A172 (cell line): ENCODE data around the gene DNER. TPM values are rescaled to one million over a fixed set of nuclear protein-coding genes. Genes with fewer than 3 reads are reported as not detected.
"Not testable (repeated sequence)": the region's sequence is repeated elsewhere in the genome, so short reads cannot be mapped to it uniquely, and the experiment has no call there.

Experiments used
- DNase-seq: peaks from one replicate; pipeline ENCODE4 v3.0.0-alpha.2; 2015; ENCODE audit warnings: low spot score
- total RNA-seq: library from RNA; depleted of rRNA; stranded (reverse); fragments of >200 nt; shearing (Covaris generic); gene quantifications from 2 replicates; pipeline ENCODE4 v1.2.3, GENCODE V29; 2014

Gene DNER
- total RNA-seq, 1 experiment from 2014 or later = 68.3 TPM

GRCh38 chr2:229718057-229718456, 3.7 kb upstream of the DNER start:
- no peak for DNase-seq

- DNase-seq = peak; percentile 60
Measured at GRCh38 chr2:229715895-229716507, 1.6 kb upstream of the DNER start.

DNA sequence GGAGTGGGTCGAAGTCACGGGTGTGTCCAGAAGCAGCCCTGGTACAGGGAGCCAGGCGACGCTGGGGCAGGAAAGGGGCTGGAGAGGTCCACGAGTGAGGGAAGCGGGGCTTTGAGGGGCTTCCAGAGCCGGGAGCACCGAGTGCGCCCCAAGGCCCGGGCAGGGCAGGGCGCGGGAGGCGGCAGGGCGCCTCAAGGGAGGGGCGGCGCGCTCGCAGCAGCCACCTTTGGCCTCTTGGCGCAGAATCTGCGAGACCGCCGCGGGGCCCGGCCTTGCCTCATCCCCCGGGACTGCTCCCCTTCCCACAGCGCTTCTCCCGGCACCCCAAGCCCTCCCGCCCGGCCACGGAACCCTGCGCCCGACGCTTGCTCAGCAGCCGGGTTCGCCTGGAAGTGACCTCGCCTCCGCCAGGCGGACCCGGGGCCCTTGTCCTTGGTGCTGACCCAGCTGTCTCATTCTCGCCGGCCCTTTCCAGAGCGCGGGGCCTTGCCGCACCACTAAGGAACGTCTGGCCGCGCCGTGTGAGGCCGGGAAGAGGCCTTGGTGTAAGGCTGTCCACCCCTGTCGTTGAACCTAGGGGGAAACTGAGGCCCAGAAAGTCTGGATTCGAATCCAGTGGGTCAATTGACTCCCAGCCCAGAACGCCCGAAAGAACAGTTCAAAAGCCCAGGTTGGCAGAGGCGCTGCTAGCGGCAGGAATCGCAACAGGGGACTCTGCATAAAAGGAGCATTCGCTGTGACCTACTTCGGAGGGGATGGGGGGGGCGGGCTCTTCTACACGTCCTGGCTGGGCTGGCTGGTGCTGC, 584 bp upstream of the DNER start:
- DNase-seq = peak; percentile 69

GRCh38 chr2:229713371-229714079, 830 bp downstream of the DNER start:
- peak; percentile 20 for DNase-seq

DNA sequence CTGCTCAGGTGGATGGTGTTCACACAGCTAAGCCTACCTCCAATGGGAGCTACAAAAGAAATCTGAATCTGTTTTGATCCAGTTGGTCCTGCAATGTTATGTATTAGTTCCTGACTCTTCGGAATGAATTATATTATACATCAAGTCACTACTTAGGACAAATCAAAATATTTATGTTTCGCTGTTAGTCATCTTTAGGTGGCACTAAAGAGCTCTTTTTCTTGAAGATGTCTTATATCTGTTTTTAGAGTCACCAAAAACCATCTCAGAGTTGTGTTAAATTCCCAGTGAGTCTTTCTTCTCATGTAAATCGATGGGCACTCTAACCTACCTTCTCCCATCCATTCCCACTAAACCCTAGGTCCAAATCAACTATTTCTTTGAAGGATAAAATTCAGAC, 2.2 kb downstream of the DNER start:
- no peak for DNase-seq

DNA sequence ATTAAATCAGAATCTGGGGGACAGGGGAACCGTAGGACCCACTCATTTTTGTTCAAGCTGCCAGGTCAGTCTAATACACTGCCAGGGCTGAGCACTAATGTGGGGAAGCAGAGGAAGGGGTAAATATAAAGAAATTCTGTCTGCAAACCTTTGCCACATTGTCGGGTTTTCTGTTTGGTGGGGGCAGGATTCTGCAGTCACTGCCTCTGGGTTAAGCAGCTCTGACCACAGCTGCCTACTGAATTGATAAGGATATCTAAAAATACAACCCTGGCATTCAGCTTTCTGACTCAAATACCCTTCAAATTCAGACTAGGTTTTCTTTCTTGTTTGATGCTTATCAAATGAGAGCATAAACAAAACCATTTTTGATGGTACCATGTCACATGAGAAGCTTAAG, 6.0 kb downstream of the DNER start:
- no peak for DNase-seq

- no peak for DNase-seq
Measured at GRCh38 chr2:229703909-229704630, 10.3 kb downstream of the DNER start.

DNA sequence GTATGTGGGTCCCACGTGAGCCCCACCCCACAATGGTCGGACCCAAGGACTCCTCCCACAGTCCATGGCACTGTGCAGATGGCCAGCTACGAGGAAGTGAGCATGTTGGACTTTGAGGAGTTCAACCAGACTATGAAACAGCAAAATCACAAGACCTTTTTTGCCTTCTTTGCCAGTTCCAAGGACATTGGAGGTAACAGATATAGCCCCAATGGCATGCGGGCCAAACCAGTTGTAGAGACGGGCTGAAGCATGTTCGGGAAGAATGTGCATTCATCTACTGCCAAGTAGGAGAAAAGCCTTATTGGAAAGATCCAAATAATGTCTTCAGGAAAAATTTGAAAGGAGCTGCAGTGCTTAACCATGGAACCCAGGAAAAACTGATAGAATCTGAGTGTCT, 12.6 kb downstream of the DNER start:
- no peak for DNase-seq

DNA sequence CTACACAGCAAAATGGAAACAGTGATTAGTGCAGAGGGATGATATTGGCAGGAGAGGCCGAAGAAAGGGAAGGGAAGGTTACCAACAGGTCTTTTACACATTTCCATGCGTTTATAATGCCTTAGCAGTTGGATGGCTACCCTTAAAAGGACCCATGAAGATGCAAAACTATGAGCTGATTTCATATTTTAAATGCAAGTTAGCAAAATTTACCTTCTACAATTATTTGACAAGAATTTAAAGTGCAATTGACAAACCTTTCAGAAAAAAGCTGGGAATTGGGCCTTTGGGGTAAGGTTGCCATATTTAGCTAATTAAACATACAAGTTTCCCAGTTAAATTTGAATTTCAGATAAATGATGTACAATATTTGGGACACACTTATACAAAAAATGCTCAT, 13.3 kb downstream of the DNER start:
- DNase-seq = no peak

GRCh38 chr2:229695961-229696360, 18.4 kb downstream of the DNER start:
- DNase-seq = no peak

DNA sequence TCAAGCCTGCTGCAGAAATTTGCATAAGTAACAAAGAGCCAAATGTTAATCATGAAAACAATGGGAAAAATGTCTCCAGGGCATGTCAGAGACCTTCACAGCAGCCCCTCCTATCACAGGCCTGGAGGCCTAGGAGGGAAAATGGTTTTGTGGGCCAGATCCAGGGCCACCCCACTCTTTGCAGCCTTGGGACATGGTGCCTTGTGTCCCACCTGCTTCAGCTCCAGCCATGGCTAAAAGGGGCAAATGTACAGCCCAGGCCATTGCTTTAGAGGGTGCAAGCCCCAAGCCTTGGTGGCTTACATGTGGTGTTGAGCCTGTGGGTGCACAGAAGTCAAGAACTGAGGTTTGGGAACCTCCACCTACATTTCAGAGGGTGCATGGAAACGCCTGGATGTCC, 20.5 kb downstream of the DNER start:
- not testable (repeated sequence) for DNase-seq

GRCh38 chr2:229691631-229692030, 22.7 kb downstream of the DNER start:
- no peak for DNase-seq

GRCh38 chr2:229689307-229689839, 25.0 kb downstream of the DNER start:
- peak; percentile 12 for DNase-seq

- no peak for DNase-seq
Measured at GRCh38 chr2:229688141-229688540, 26.2 kb downstream of the DNER start.

- no peak for DNase-seq
Measured at GRCh38 chr2:229686122-229686919, 28.0 kb downstream of the DNER start.

GRCh38 chr2:229684942-229685562, 29.3 kb downstream of the DNER start:
- DNase-seq = no peak

GRCh38 chr2:229679393-229680125, 34.8 kb downstream of the DNER start:
- DNase-seq = peak; percentile 57

GRCh38 chr2:229675569-229675968, 38.8 kb downstream of the DNER start:
- peak; percentile 11 for DNase-seq

DNA sequence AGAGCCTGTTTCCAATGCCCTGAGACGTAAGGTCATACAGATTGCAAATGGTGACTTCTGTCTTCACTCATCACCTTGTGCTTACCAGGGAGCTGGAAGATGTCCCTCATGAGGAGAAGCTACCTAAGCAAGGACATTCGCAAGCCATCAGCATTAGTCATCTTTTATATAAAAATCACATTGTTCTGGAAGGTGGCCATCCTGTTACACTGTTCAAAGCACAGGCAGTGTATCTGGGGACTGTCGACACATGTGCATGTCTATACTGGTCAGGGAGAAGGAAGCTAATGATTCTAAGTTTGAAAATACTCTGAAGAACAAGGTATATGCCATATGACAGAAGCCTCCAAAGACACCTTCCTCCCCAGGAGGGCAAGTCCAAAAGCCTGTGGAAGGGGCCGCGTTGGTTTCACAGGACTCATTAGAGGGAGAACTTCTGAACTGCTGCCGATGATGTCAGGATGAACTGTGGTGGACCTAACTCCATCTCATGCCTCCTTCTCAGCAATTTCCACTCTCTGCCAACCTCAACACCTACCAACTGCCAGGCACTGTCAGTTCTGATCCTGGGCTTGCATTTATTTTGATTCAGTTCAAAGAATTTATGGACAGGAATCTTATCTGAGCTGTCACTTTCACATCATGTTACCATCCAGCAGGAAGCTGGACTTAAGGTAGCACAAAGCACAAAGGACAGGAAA, 39.4 kb downstream of the DNER start:
- peak; percentile 17 for DNase-seq
